Activated CD4-positive, CD25-positive, alpha-beta regulatory T cell (primary cell): ENCODE data around the gene ZNF746.
"Not testable (repeated sequence)": the region's sequence is repeated elsewhere in the genome, so short reads cannot be mapped to it uniquely, and the experiment has no call there.

Source experiments
- DNase-seq, 4 experiments: peaks; one replicate each; lab custom pipeline; 2025; lab: John Stamatoyannopoulos, UW

The ZNF746 gene

DNA sequence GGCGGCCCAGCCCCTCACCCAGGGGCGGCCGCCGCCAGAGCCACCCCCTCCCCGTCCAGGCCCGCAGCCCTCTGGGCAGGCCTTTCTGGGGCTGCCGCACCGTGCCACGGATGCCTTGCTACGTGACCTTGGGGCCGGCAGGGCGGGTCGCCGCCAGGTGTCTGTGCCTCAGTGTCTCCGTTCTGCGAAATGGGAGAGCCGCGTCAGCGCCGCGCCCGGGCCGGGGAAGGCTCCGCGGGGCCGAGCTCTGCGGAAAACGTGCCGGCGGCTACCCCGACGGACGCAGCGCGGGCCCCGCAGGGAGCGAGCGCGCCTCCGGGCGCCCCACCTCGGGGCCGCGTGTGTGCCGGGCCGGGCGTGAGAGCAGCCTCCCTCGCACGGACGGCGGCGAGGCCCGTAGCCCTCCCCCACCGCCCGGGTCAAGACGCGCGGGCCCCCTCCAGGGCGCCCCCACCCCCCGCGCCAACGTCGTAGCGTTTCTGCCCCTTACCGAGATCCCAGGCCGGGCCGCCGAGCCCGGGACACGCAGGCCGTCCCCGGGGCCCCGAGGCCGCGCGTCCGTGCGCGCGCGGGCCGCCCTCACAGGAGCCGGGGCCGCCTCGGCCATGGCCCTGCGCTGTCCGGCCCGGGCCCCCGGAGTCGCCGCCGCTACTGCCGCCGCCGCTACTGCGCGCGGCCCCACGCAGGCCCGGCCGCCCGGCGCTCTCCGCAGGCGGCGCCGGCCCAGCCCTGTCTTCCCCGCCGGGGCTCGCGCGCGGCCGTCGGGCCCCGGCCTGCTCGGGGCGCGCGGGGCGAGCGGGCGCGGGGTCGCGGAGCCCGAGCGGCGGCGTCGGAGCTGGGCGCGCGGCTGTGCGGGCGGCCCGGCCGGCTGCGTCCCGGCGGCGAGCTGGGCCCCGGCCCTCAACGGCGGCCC, 37.8 kb downstream of the ZNF746 start:
- no peak for DNase-seq

DNA sequence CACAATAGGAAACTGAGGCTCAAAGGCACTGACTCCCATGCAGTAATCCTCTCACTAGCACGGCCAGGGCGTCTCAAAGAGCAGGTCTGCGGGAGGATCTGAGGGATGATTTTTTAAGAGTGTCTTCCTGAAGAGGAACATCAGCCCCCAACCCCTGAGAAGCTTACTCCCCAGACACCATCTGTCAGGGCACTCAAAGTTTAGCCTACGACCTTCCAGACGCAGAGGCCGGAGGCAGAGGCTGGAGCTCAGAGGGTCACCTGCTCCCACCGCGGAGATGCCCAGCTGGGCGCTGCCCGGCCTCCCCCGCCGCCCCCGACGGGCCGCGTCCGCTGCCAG, 38.4 kb downstream of the ZNF746 start:
- no peak for DNase-seq

DNA sequence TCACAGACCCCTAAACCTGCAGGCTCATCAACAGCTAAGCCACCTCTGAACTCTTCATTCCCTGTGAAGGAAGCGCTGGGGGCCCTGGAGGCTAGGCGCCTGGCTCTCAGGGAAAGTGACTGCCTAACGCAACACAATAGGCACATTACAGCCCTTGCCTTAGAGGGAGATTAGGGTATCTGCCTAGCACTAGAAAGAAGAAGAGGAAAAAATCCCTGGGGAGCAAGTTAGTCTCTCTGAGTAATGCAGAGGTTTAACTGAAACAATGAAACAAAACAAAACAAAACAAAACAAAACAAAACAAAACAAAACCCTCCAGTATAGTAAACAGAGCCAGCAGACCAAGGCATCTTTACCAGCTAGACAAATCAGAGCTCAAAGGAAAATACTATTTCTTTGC, 39.4 kb downstream of the ZNF746 start:
- no peak for DNase-seq

- no peak for DNase-seq
Measured at GRCh38 chr7:149457766-149458165, 39.8 kb downstream of the ZNF746 start.

DNA sequence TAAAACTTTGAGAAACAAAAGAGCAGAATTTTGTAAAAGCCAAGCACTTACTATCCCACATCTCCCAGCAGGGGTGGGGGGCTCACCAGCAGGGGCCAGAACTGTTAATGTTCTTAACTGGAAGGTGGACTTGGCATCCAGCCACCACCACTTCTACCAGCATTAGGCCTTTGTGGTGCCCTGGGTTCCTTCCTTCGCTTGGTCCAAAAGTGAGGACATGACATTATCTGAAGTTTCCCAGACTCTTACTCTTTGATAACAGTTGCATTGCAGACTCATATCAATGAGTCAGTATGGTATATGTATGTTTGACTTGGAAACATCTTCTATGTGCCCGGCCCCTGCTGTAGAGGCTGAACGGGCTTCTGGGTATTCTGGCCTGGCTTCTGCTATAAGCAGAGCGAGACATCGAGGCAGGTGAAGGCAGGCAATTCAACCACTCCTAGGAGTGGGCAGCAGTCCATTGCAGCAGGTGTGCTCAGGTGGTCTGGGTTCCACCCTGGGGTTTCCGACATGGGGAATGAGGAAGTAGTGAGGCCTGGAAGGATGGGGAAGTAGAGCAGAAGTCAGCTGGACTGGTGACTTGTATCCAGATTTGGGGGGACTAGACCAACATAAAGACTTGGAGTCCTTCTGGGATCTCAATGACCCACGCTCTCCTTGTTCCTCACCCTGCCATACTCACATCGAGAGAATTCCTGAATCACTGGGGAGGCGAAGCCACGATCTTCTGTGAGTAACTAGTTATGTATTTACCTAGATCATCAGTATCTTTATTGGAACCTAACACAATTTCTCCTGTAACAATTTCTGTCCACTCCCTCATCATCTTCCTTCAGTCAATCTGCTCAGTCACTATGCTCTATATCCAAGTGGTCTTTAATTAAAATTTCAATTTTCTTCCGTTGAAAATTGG, 40.8 kb downstream of the ZNF746 start:
- no peak for DNase-seq

- DNase-seq = no peak
Measured at GRCh38 chr7:149455175-149455950, 42.2 kb downstream of the ZNF746 start.

DNA sequence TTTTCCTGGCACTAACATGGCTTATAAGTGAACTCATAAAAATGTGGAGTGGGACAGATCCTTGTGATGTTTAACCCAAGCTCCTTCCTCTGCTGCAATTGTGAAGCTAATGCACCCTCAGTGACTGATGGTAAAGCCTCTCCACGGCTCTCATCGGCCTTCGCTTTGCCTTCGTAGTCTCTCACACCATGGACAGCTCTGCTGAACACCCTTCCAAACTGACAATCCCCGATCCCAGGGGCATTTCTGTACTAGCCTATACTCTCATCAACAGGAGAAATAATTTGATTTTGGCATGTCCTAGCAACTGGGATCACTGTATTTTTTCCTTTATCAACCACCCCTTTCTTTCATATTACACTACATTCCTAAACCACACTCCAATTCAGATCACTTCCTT, 42.9 kb downstream of the ZNF746 start:
- DNase-seq = no peak

DNA sequence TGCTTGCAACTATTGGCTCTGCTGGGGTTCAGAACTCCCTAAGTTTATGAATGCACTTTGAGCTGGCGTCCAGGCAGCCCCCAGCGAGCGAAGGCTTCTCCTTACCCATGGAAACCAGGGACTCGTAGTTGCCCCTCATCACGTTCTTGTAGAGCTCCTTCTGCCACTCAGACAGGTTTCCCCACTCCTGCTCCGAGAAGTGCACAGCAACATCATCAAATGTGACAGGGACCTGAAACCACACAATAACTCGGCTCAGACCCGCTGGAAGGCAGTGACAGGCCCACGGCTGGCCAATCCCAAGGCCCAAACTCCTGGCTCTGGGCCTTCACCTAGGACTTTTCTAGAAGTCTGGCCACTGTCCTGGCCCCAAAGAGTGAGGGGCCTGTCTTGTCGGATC, 43.6 kb downstream of the ZNF746 start:
- no peak for DNase-seq

DNA sequence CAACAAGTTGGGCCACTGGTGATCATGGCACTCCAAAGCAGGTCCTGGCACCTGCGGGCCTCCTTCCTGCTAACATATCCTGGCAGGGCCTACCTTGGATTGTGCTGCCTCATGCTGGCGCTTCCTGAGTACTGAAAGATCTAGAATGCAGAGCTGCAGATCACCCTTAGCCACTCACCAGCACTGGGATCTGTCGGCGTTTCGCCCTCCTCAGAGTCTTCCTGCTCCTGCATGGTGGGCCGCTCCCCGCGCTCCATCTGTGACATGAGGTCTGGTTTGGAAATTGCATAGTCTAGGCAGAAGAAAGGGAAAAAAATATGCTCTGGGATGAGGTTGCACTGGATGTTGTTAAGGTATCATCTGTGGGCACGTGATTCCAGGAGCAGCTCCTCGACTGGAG, 46.8 kb downstream of the ZNF746 start:
- DNase-seq = no peak

DNA sequence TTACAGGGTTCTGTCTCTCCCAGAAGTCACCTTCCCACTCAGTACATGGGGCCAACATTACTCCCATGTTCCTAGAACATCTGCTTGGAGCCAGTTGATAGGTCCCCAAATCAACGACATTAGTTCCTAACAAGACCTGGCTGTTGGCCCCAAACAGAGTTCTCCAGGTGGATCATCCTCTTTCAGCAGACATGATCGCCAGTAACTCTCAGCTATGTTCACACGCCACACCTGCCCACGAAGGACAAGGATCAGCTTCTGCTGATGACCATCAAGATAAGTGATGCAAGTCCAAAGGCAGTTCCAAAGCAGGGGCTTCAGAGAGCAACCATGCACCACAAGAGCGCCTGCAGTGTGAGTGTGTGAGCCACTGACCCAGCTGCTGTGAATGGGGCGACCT, 47.7 kb downstream of the ZNF746 start:
- no peak for DNase-seq

GRCh38 chr7:149448961-149449360, 48.6 kb downstream of the ZNF746 start:
- DNase-seq = no peak

GRCh38 chr7:149446026-149446425, 51.6 kb downstream of the ZNF746 start:
- not testable (repeated sequence) for DNase-seq

GRCh38 chr7:149444287-149444686, 53.3 kb downstream of the ZNF746 start:
- no peak for DNase-seq

- no peak for DNase-seq
Measured at GRCh38 chr7:149443523-149443922, 54.1 kb downstream of the ZNF746 start.

GRCh38 chr7:149442924-149443323, 54.7 kb downstream of the ZNF746 start:
- no peak for DNase-seq

DNA sequence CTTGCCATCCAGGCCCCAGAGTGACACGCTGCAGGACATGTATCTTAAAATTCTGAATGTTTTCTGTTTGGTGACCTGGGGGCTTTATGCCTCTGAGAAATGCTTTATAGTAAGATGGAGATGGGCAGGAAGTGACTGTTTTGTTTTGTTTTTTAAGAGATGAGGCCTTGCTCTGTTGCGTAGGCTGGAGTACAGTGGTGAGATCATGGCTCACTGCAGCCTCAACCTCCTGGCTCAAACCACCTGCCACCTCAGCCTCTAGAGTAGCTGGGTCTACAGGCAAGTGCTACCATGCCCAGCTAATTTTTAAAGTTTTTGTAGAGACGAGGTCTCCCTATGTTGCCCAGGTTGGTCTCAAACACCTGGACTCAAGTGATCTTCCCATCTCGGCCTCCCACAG, 57.4 kb downstream of the ZNF746 start:
- no peak for DNase-seq

DNA sequence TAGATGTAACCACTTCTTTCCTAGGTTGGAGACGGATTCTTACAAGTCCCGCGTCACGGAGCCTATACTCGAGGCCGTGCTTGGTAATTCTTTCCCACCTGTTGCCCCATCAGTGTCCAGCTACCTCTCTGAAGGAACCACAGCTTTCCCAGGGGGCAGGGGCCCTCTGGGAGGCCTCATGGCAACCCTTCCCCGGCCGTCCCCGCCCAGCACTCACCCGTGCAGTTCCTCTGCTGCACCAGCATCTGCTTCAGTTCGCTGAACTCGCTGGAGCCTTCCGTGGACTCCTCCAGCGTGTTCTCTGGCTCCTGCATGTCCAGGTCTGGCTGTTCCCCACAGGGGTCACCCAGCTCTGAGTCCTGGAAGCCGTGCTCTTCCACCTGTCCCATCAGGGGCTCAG, 61.3 kb downstream of the ZNF746 start:
- no peak for DNase-seq

DNA sequence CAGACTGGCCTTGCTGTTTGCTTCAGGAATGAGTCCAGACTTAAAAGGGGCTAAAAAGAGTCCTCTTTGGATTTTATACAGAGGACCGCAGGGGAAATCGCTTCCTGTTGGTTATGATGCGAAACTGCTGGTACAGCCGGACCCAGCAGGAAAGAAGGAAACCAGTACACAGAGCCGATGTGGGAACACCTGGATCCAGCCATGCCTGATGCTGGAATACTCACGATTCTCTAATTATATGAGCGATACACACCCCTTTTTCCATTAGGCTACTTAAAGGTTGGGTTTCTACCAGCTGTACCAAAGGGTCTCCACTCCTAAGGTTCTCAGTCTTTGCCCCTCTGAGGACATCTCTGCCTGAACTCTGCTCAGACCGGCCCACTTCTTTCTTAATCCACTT, 64.5 kb downstream of the ZNF746 start:
- DNase-seq = no peak

DNA sequence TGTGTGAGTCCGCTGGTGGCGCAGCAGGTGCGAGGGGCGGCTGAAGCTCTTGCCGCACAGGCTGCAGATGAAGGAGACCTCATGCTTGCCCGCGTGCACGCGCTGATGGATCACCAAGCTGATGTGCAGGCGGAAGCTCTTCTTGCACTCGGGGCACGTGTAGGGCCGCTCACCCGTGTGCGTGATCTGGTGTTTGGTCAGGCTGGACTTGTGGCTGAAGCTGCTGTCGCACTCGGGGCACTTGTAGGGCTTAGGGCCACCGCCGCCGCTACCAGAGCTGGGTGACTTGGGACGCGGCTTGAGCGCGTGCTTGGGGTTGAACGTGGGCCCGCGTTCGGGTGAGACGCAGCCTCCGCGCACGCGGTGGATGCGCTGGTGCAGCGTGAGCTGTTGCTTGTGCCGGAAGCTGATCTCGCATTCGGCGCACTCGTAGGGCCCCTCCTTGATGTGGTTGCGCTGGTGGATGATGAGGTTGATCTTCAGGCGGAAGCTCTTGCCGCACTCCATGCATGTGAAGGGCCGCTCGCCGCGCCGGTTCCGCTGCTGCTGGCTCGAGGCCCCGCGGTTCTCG, 65.4 kb downstream of the ZNF746 start:
- no peak for DNase-seq

DNA sequence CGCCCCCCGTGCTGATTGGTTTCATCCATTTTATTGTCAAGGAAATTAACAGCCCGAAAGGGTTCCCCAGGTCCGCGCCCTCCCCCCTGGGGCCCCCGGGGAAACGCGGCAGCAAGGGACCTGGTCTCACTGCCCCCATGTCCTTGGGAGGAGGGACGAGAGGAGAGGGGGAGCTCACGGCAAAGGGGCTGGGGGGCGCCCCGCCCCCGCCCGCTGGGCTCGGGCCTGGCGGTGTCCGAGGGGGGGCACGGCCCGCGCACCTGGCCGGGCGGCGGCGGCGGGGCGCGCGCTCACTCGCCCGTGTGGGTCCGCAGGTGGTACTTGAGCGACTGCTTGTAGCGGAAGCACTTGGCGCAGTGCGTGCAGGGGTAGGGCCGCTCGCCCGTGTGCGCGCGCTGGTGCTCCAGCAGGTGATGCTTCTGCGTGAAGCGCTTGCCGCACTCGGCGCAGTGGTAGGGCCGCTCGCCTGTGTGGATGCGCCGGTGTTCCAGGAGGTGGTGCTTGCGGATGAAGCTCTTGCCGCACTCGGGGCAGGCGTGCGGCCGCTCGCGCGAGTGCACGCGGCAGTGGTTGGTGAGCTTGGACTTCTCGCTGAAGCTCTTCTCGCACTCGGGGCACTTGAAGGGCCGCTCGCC, 66.0 kb downstream of the ZNF746 start:
- no peak for DNase-seq

- DNase-seq = no peak
Measured at GRCh38 chr7:149430192-149430591, 67.4 kb downstream of the ZNF746 start.
